GM21526 (cell line): ENCODE results near the gene MMP8.

Experiments
- ATAC-seq: cut with Tn5 transposase; IDR thresholded peaks from one replicate; pipeline ENCODE4 v1.9.1; 2021; ENCODE audit warnings: moderate library complexity; ENCODE audit not compliant: unreplicated experiment, low FRiP score

MMP8 gene

GRCh38 chr11:102662607-102663006 lies 62.1 kb downstream of the MMP8 start:
- ATAC-seq = no peak
